Frontal cortex (tissue), 4 donors: ENCODE measurements around the gene SLC35F4. TPM values are rescaled to one million over a fixed set of nuclear protein-coding genes. Genes with fewer than 3 reads are reported as not detected.

ENCODE experiments used
- DNase-seq, 2 donors: peaks; one replicate each; pipeline ENCODE4 v3.0.0; 2012; ENCODE audit warnings: low spot score in 2 of 2
- FAIRE-seq: peaks from 2 replicates; lab custom pipeline; 2012; peaks lifted over from hg19 to GRCh38; lab: Jason Lieb, UNC
- total RNA-seq: library from RNA; depleted of rRNA; stranded (reverse); fragments of >200 nt; gene quantifications from one replicate; pipeline ENCODE4 v1.2.3, GENCODE V29; 2014
- donor health status: control.
- donor health status: control.
- donor health status: control.

Gene SLC35F4
- total RNA-seq, 1 donor from 2014 or later: 4.5 TPM

- no peak for FAIRE-seq
- DNase-seq: no peak
These were observed 208.4 kb downstream of the SLC35F4 start for GRCh38 chr14:57657487-57657886.

GRCh38 chr14:57656853-57657252, 209.0 kb downstream of the SLC35F4 start:
- FAIRE-seq (no peak), DNase-seq (no peak)

- DNase-seq (no peak), FAIRE-seq (no peak)
These were observed 213.1 kb downstream of the SLC35F4 start for GRCh38 chr14:57652769-57653168.

- no peak for FAIRE-seq
- no peak for DNase-seq
These were observed 224.1 kb downstream of the SLC35F4 start for GRCh38 chr14:57641776-57642175.

GRCh38 chr14:57640036-57640435, 225.9 kb downstream of the SLC35F4 start:
- no peak for DNase-seq
- FAIRE-seq: no peak

GRCh38 chr14:57637901-57638300, 228.0 kb downstream of the SLC35F4 start:
- DNase-seq (no peak), FAIRE-seq (no peak)

GRCh38 chr14:57634335-57634734, 231.6 kb downstream of the SLC35F4 start:
- DNase-seq: no peak

GRCh38 chr14:57632649-57633048, 233.2 kb downstream of the SLC35F4 start:
- no peak for FAIRE-seq
- no peak for DNase-seq

More at GRCh38 chr14:57634335-57634734, 231.6 kb downstream of the SLC35F4 start:
- no peak for FAIRE-seq

GRCh38 chr14:57617510-57617909, 248.4 kb downstream of the SLC35F4 start:
- DNase-seq (no peak), FAIRE-seq (no peak)

GRCh38 chr14:57612946-57613345, 252.9 kb downstream of the SLC35F4 start:
- FAIRE-seq (no peak), DNase-seq (no peak)

- no peak for FAIRE-seq
- no peak for DNase-seq
These were observed 254.3 kb downstream of the SLC35F4 start for GRCh38 chr14:57611555-57612075.

- FAIRE-seq (no peak), DNase-seq (no peak)
These were observed 255.3 kb downstream of the SLC35F4 start for GRCh38 chr14:57610631-57611030.

GRCh38 chr14:57609192-57610075, 256.5 kb downstream of the SLC35F4 start:
- no peak for DNase-seq
- FAIRE-seq: no peak

- FAIRE-seq (no peak), DNase-seq (no peak)
These were observed 258.8 kb downstream of the SLC35F4 start for GRCh38 chr14:57607086-57607485.

GRCh38 chr14:57583396-57583795, 282.5 kb downstream of the SLC35F4 start:
- FAIRE-seq: no peak
- no peak for DNase-seq

GRCh38 chr14:57582746-57583145, 283.1 kb downstream of the SLC35F4 start:
- no peak for FAIRE-seq
- DNase-seq: no peak

- no peak for FAIRE-seq
- no peak for DNase-seq
These were observed 287.1 kb downstream of the SLC35F4 start for GRCh38 chr14:57578801-57579200.

GRCh38 chr14:57576498-57576897, 289.4 kb downstream of the SLC35F4 start:
- no peak for DNase-seq
- no peak for FAIRE-seq

- DNase-seq (no peak), FAIRE-seq (no peak)
These were observed 290.4 kb downstream of the SLC35F4 start for GRCh38 chr14:57575482-57575881.

GRCh38 chr14:57574617-57575288, 291.1 kb downstream of the SLC35F4 start:
- no peak for FAIRE-seq
- DNase-seq: no peak

- FAIRE-seq (no peak), DNase-seq (no peak)
These were observed 292.7 kb downstream of the SLC35F4 start for GRCh38 chr14:57573173-57573572.
